Amniotic epithelial cell (primary cell): ENCODE measurements around the gene FBXO42.
A peak's percentile ranks its signal among the peaks of the same experiment; 100 is the strongest.
"Not testable (repeated sequence)": the region's sequence is repeated elsewhere in the genome, so short reads cannot be mapped to it uniquely, and the experiment has no call there.

ENCODE experiments used
- DNase-seq: peaks from one replicate; pipeline ENCODE4 v3.0.0-alpha.2; 2010; ENCODE audit warnings: low read depth

Gene FBXO42

GRCh38 chr1:16218014-16218673, 134.1 kb downstream of the FBXO42 start:
- DNase-seq, result no peak

- DNase-seq, result peak; percentile 97
These were observed 135.1 kb downstream of the FBXO42 start for GRCh38 chr1:16217061-16217785.

GRCh38 chr1:16215882-16216753, 136.2 kb downstream of the FBXO42 start:
- peak; percentile 80 for DNase-seq

- not testable (repeated sequence) for DNase-seq
These were observed 137.0 kb downstream of the FBXO42 start for GRCh38 chr1:16215240-16215639.

GRCh38 chr1:16213544-16213943, 138.7 kb downstream of the FBXO42 start:
- DNase-seq, result not testable (repeated sequence)

- no peak for DNase-seq
These were observed 139.3 kb downstream of the FBXO42 start for GRCh38 chr1:16213013-16213412.

GRCh38 chr1:16212251-16212961, 139.9 kb downstream of the FBXO42 start, which contains the start of gene ARHGEF19:
Gene ARHGEF19 (minus strand): TSS chr1:16212652. CDS start chr1:16209054, 3,598 bp downstream.
- DNase-seq, result no peak

GRCh38 chr1:16211824-16212223, 140.5 kb downstream of the FBXO42 start:
- DNase-seq, result no peak

GRCh38 chr1:16210581-16210980, 141.7 kb downstream of the FBXO42 start:
- DNase-seq, result no peak

- DNase-seq, result no peak
These were observed 142.4 kb downstream of the FBXO42 start for GRCh38 chr1:16209847-16210407.

- DNase-seq, result no peak
These were observed 143.0 kb downstream of the FBXO42 start for GRCh38 chr1:16209132-16209846.

- DNase-seq, result peak; percentile 49
These were observed 143.9 kb downstream of the FBXO42 start for GRCh38 chr1:16208270-16208987.

- DNase-seq, result no peak
These were observed 144.7 kb downstream of the FBXO42 start for GRCh38 chr1:16207318-16208269.

GRCh38 chr1:16206547-16207317, 145.5 kb downstream of the FBXO42 start:
- peak; percentile 99 for DNase-seq

GRCh38 chr1:16205891-16206546, 146.3 kb downstream of the FBXO42 start:
- DNase-seq, result no peak

- no peak for DNase-seq
These were observed 147.0 kb downstream of the FBXO42 start for GRCh38 chr1:16205334-16205671.

GRCh38 chr1:16204634-16205333, 147.5 kb downstream of the FBXO42 start:
- DNase-seq, result no peak
